Fibroblast of villous mesenchyme (primary cell): ENCODE measurements around the gene ZDHHC11. TPM values are rescaled to one million over a fixed set of nuclear protein-coding genes. Genes with fewer than 3 reads are reported as not detected.
"Not testable (repeated sequence)": the region's sequence is repeated elsewhere in the genome, so short reads cannot be mapped to it uniquely, and the experiment has no call there.

Experiments used
- DNase-seq: peaks from one replicate; pipeline ENCODE4 v3.0.0-alpha.2; 2010; ENCODE audit warnings: low read depth
- H3K4me3 ChIP-seq: 2 replicates; pipeline ENCODE4 v1.5.1; 2011; ENCODE audit warnings: low read depth, mild to moderate bottlenecking, low read length
- CTCF ChIP-seq: IDR thresholded peaks from 2 replicates; pipeline ENCODE4 v1.5.1; 2012; ENCODE audit warnings: low read depth, mild to moderate bottlenecking, low read length; ENCODE audit not compliant: insufficient read depth
- total RNA-seq: library from RNA; depleted of rRNA; stranded (reverse); fragments of >200 nt; gene quantifications from 2 replicates; pipeline ENCODE4 v1.2.3, GENCODE V29; 2012

ZDHHC11 gene
- total RNA-seq, 1 donor, result 0.86 TPM

DNA sequence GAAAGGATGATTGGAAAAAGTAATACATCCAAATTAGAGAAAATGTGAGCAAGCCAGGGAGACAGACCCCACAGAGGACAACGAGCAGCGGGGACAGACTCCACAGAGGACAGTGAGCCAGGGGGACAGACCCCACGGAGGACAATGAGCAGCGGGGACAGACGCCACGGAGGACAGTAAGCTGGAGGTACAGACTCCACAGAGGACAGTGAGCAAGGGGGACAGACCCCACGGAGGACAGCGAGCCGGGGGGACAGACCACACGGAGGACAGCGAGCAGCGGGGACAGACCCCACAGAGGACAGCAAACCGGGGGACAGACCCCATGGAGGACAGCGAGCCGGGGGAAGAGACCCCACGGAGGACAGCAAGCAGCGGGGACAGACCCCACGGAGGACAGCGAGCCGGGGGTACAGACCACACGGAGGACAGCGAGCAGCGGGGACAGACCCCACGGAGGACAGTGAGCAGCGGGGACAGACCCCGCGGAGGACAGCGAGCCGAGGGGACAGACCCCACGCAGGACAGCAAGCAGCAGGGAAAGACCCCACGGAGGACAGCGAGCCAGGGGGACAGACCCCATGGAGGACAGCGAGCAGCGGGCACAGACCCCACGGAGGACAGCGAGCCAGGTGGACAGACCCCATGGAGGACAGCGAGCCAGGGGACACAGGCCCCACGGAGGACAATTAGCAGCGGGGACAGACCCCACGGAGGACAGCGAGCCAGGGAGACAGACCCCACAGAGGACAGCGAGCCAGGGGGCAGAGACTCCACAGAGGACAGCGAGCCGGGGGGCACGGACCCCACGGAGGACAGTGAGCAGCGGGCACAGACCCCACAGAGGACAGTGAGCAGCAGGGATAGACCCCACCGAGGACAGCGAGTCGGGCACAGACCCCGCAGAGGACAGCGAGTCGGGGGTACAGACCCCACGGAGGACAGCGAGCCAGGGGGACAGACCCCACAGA is 1.9 kb upstream of the ZDHHC11 start:
- TF ChIP-seq CTCF, result no peak
- DNase-seq, result no peak
- no peak overlapping the region for H3K4me3 ChIP-seq

DNA sequence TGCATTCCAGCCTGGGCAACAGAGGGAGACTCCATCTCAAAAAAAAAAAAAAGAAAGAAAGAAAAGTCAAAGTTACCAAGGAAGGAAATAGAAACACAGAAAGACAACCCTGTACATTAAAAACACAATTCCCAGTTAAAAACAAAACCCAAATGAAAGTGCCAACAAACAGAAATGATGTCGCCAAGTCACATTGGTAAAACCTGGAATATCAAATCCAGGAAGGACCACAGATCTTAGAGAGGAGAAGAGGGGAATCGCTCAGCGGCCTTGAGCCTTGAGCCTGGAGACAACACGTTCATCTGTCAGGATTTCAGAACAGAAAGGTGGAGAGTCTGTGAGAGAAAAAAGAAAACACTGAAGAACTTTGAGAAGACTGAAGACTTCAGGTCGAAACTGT is 1.2 kb upstream of the ZDHHC11 start:
- DNase-seq, result no peak
- no peak for TF ChIP-seq CTCF
- no peak overlapping the region for H3K4me3 ChIP-seq

- H3K4me3 ChIP-seq, result no peak overlapping the region
- no peak for DNase-seq
- TF ChIP-seq CTCF, result no peak
These were observed 767 bp upstream of the ZDHHC11 start for GRCh38 chr5:851553-851952.

- TF ChIP-seq CTCF, result no peak
- no peak overlapping the region for H3K4me3 ChIP-seq
- DNase-seq, result no peak
These were observed 290 bp upstream of the ZDHHC11 start for GRCh38 chr5:851076-851475.

DNA sequence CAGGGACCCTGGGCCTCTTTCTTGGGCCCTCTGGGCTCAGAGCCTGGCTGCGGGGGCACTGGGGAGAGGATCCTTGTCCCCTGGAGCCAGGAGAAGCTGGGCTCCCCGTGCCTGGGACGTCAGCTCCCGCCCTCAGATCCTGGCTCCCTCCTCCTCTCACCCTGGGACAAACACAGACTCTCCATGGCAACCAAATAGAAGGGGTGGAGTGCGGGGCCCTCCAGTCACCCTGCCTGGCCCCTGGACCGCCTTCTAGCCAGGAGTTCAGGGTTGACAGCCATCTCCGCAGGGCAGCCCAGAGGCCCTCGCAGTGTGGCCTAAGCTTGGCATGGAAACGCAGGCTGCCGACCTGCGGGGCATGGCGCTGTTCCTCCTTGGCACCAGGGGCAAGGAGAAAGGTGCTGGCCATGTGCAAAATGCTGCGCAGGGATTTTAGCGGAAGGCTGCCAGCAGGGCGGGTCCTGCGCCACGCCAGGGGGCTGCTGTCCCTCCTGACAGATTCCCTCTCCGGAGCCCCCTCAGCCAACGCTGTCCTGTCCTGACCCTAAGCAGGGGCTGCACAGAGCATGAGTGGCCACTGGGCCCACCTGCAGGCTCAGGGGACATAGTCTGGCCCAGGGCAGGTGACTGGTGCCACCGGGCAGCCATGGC is 1.0 kb downstream of the ZDHHC11 start:
- no peak for DNase-seq
- no peak overlapping the region for H3K4me3 ChIP-seq
- TF ChIP-seq CTCF, result no peak

- TF ChIP-seq CTCF, result no peak
- no peak for DNase-seq
- no peak overlapping the region for H3K4me3 ChIP-seq
These were observed 2.1 kb downstream of the ZDHHC11 start for GRCh38 chr5:848671-849111.

DNA sequence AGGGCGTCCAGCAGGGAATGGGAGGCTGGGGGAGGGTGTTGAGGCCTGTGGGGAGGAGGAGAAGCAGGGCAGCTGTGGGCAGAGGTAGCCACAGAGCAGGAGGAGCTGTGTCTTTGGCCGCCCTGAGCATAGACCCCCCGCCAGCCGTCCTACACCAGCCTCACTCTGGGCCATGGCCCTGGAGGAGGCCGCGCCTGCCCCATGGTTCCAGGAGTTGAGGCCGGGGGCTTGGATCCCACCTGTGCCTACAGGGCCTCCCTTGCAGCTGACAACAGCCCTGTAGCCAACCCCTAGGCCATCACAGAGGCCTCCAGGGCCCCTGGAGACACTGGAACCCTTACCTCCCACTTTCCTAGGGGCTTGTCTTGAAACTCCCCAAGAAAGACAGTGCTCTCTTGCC is 3.0 kb downstream of the ZDHHC11 start:
- not testable (repeated sequence) for H3K4me3 ChIP-seq, DNase-seq

GRCh38 chr5:847212-847611 is 3.6 kb downstream of the ZDHHC11 start:
- not testable (repeated sequence) for H3K4me3 ChIP-seq, DNase-seq

DNA sequence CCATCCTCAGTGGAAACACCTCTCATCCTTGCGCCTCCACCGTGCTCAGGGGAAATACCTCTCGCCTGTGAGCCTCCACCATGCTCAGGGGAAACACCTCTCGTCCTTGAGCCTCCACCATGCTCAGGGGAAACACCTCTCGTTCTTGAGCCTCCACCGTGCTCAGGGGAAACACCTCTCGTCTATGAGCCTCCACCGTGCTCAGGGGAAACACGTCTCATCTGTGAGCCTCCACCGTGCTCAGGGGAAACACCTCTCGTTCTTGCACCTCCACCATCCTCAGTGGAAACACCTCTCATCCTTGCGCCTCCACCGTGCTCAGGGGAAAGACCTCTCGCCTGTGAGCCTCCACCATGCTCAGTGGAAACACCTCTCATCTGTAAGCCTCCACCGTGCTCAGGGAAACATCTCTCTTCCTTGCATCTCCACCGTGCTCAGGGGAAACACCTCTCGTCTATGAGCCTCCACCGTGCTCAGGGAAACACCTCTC is 4.1 kb downstream of the ZDHHC11 start:
- H3K4me3 ChIP-seq, DNase-seq: not testable (repeated sequence)

GRCh38 chr5:845676-846601 is 4.8 kb downstream of the ZDHHC11 start:
- H3K4me3 ChIP-seq, DNase-seq: not testable (repeated sequence)
